GM12878 (cell line): ENCODE measurements around the gene TMEM150B. TPM values are rescaled to one million over a fixed set of nuclear protein-coding genes. Genes with fewer than 3 reads are reported as not detected.

ENCODE experiments used
- ATAC-seq: fragments of 200-7000 bp; cut with Tn5 transposase; 3 replicates; pipeline ENCODE4 v1.9.1; 2020; ENCODE audit warnings: mild to moderate bottlenecking, moderate library complexity
- BruUV-seq: library from RNA; stranded (reverse); fragments of 400-500 nt; replicated peaks from 2 replicates; lab custom pipeline; 2021; lab: Mats Ljungman, UMichigan
- CTCF ChIA-PET: fragments of 300-600 bp; sonication (Branson Sonifier 250); formaldehyde crosslinking; extraction: SDS; loops from one replicate; lab custom pipeline; 2021; ENCODE audit warnings: inconsistent platforms; lab: Yijun Ruan, JAX
- POLR2A ChIA-PET: fragments of 350-600 bp; formaldehyde crosslinking; extraction: SDS; loops from one replicate; lab custom pipeline; 2021; ENCODE audit warnings: inconsistent platforms; lab: Charles Lee
- RAD21 ChIA-PET: fragments of 300-600 bp; sonication (Branson Sonifier 250); formaldehyde crosslinking; loops from one replicate; lab custom pipeline; 2023; ENCODE audit warnings: antibody characterized with exemption; ENCODE audit not compliant: unreplicated experiment; lab: Charles Lee
- SMC1A ChIA-PET: fragments of 300-600 bp; sonication (Branson Sonifier 250); formaldehyde crosslinking; loops from one replicate; lab custom pipeline; 2023; ENCODE audit not compliant: unreplicated experiment, uncharacterized antibody; lab: Charles Lee
- DNase-seq: peaks from one replicate; pipeline ENCODE4 v3.0.0-alpha.2; 2011; ENCODE audit warnings: low read depth, low spot score
- FAIRE-seq: peaks from 3 replicates; lab custom pipeline; 2011; peaks lifted over from hg19 to GRCh38; lab: Jason Lieb, UNC
- H2AFZ ChIP-seq: 2 replicates; pipeline ENCODE4 v1.6.0; 2011; ENCODE audit warnings: low read depth, low read length, control low read depth; ENCODE audit not compliant: control insufficient read depth
- H3K27ac ChIP-seq: 2 replicates; pipeline ENCODE4 v1.5.1; 2011; ENCODE audit warnings: control low read depth; ENCODE audit not compliant: control insufficient read depth, insufficient read depth
- H3K27me3 ChIP-seq, 2 experiments: replicated peaks in 1 of 2; 2 replicates each; pipeline versions ENCODE4 v1.6.0 to v1.6.1; 2011; ENCODE audit warnings: low read length in 1 of 2; ENCODE audit not compliant: control insufficient read depth in 2 of 2, insufficient read depth in 2 of 2
- H3K36me3 ChIP-seq, 2 experiments: 2 replicates each; pipeline ENCODE4 v1.5.1; 2011; ENCODE audit warnings: low read length in 1 of 2; ENCODE audit not compliant: control insufficient read depth in 2 of 2, insufficient read depth in 2 of 2
- H3K4me1 ChIP-seq: 2 replicates; pipeline ENCODE4 v1.6.1; 2011; ENCODE audit warnings: mild to moderate bottlenecking, low read length, moderate library complexity, mixed read lengths; ENCODE audit not compliant: control insufficient read depth, insufficient read depth
- H3K4me2 ChIP-seq: 2 replicates; pipeline ENCODE4 v1.6.0; 2011; ENCODE audit warnings: control low read depth; ENCODE audit not compliant: control insufficient read depth, insufficient read depth
- H3K4me3 ChIP-seq: fragments of 200-600 bp; sonication (generic); 2 replicates; pipeline ENCODE4 v1.5.1; 2016
- H3K79me2 ChIP-seq: 2 replicates; pipeline ENCODE4 v1.6.0; 2011; ENCODE audit warnings: low read length; ENCODE audit not compliant: control insufficient read depth, insufficient read depth
- H3K9ac ChIP-seq: 2 replicates; pipeline ENCODE4 v1.8.0; 2011; ENCODE audit warnings: low read length, control low read depth, mixed read lengths; ENCODE audit not compliant: control insufficient read depth, insufficient read depth
- H3K9me3 ChIP-seq: replicated peaks from 3 replicates; pipeline ENCODE4 v1.5.1; 2011; ENCODE audit warnings: mild to moderate bottlenecking, low read length; ENCODE audit not compliant: control insufficient read depth, insufficient read depth
- H4K20me1 ChIP-seq: 2 replicates; pipeline ENCODE4 v1.6.0; 2011; ENCODE audit not compliant: control insufficient read depth, insufficient read depth
- ATF7 ChIP-seq: fragments of 450-650 bp; IDR thresholded peaks from 2 replicates; pipeline ENCODE4 v1.6.1; 2016; ENCODE audit warnings: low read depth, mild to moderate bottlenecking
- CBX3 ChIP-seq: fragments of 200-600 bp; sonication (generic); IDR thresholded peaks from 2 replicates; pipeline ENCODE4 v1.6.1; 2016; ENCODE audit warnings: low read depth, borderline replicate concordance
- HSF1 ChIP-seq: fragments of 150-350 bp; IDR thresholded peaks from 2 replicates; pipeline ENCODE4 v1.6.1; 2014; ENCODE audit warnings: mild to moderate bottlenecking, low read depth, low read length
- MEF2A ChIP-seq: IDR thresholded peaks from 2 replicates; pipeline ENCODE4 v1.6.1; 2011; ENCODE audit warnings: low read depth, mild to moderate bottlenecking, low read length, moderate library complexity; ENCODE audit not compliant: insufficient read depth
- POLR2A ChIP-seq: IDR thresholded peaks from 2 replicates; pipeline ENCODE4 v1.6.1; 2011; ENCODE audit warnings: low read depth, mild to moderate bottlenecking, low read length
- SMAD5 ChIP-seq: IDR thresholded peaks from 2 replicates; pipeline ENCODE4 v1.6.1; 2016; ENCODE audit warnings: antibody characterized with exemption, low read depth
- SUPT20H ChIP-seq: IDR thresholded peaks from 2 replicates; pipeline ENCODE4 v1.6.1; 2011; ENCODE audit warnings: low read depth, mild to moderate bottlenecking, low read length, moderate library complexity, borderline replicate concordance; ENCODE audit not compliant: control insufficient read depth
- ZNF24 ChIP-seq: fragments of 450-650 bp; IDR thresholded peaks from 2 replicates; pipeline ENCODE4 v1.6.1; 2017; ENCODE audit warnings: antibody characterized with exemption, mild to moderate bottlenecking
- WGBS: methylation state at CpG from one replicate; pipeline ENCODE4 v1.1.6; 2016; ENCODE audit warnings: low lambda C conversion rate; ENCODE audit not compliant: insufficient replicate concordance, insufficient coverage; ENCODE audit errors: missing lambda C conversion rate; 5-methylcytosine and 5-hydroxymethylcytosine counted together
- in situ Hi-C: fragments of 300-500 bp; cut with MboI; formaldehyde crosslinking; loops from 9 replicates; pipeline ENCODE4 v1.14.3; 2018; ENCODE audit warnings: mixed read lengths
- intact Hi-C: fragments of 100-400 bp; cut with micrococcal nuclease; formaldehyde crosslinking; loops from one replicate; pipeline ENCODE4 v1.14.2; 2022; ENCODE audit not compliant: unreplicated experiment
- polyA plus RNA-seq, 11 experiments: library from polyadenylated mRNA; depleted of rRNA in 4 of 11; unstranded in 6 of 11; stranded (reverse) in 5 of 11; fragments of >200 nt; fragmentation: Nextera tagmentation in 4 of 11; fragmentation: Illumina TruSeq in 1 of 11; extraction: Ambion mirVana in 4 of 11; extraction: Trizol in 1 of 11; gene quantifications; 1 replicate in 1 of 11; 2 replicates in 10 of 11; pipeline versions ENCODE4 v1.2.1 to v1.2.3, GENCODE V29; 2011 to 2016; ENCODE audit warnings: inconsistent platforms in 2 of 11, missing spikeins in 2 of 11, low read depth in 1 of 11
- total RNA-seq, 4 experiments: library from RNA; depleted of rRNA in 3 of 4; stranded (reverse); fragments of >200 nt in 3 of 4; fragmentation: Illumina TruSeq in 1 of 4; extraction: Trizol in 1 of 4; gene quantifications; 2 replicates each; pipeline versions ENCODE4 v1.2.1 to v1.2.3, GENCODE V29; 2013 to 2021

Gene TMEM150B
- total and polyA plus RNA-seq, 10 of the 15 experiments (the other 5 are each of a cell fraction or from before 2014, with no cell fraction given), result 0.09 to 0.23 (median 0.18) TPM; not detected in 6

DNA sequence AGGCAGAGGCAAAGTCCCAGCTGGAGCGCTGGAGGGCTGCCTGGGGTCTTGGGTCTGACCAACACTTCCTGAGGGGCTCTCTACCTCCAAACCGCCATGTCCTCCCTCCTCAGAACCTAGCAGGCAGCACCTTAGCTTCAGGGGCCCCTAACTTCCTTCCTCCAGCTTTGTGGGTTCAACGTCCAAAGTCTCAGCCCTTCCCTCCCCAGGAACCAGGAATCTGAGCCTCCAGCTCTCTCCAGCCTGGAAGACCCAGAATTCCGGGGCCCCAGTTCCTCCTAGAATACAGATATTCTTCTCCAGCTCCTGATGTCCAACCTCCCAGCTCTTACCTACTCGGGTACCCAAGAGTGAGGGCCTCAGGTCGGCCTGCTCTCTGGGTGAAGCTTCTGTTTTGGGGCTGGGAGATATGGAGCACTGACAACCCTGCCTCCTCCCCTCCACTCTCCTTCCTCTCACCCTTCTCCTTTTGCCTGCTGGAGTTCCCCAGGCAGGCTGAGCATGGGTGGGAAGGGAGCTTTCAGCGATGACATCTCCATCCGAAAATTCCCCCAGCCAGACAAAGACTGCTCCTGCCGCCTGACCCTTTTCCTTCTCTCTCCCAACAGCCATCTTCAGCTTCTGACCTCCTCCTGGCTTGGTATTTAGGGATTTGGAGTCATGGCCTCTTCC is 3.5 kb downstream of the TMEM150B start:
- no peak for DNase-seq
- Histone ChIP-seq H3K9ac (no peak overlapping the region), H3K4me2 (no peak overlapping the region), H2AFZ (no peak overlapping the region), H3K27me3 (no peaks in the 10 kb centered on the region)
- intact Hi-C loops (no loop called here), in situ Hi-C loops (no loop called here)
- ATAC-seq, result no peak
- no TSS peak for BruUV-seq
- ChIA-PET POLR2A (interaction anchor here (1.1 kb wide), 1 partner anchor 17 kb away, joined by 3 read pairs; no protein-coding TSS in a partner anchor), CTCF (interaction anchor here (0.7 to 2.7 kb wide), 4 partner anchors 18 to 181 kb away, joined by 3 to 13 read pairs (median 5); partner anchors contain the start of gene KMT5C)
- TF ChIP-seq MEF2A (no peak), SMAD5 (no peak), SUPT20H (no peak), CBX3 (no peak), POLR2A (no peak), ATF7 (no peak), ZNF24 (no peak), HSF1 (no peak)
- TF ChIP-seq, all 136 proteins: peak for 0
- SMC1A ChIA-PET, result interaction anchor here (1.2 kb wide), 1 partner anchor 20 kb away, joined by 5 read pairs; no protein-coding TSS in a partner anchor
- H3K4me3 ChIP-seq, result no peak overlapping the region
- H3K36me3 ChIP-seq, result no peaks in the 10 kb centered on the region
- no peak overlapping the region for H3K27ac ChIP-seq
- H3K9me3 ChIP-seq, result no peaks in the 10 kb centered on the region
- H3K4me1 ChIP-seq, result no peaks in the 10 kb centered on the region
- FAIRE-seq, result no peak
- H3K79me2 ChIP-seq, result no peaks in the 10 kb centered on the region
- RAD21 ChIA-PET, result interaction anchor here (1.2 kb wide), 1 partner anchor 20 kb away, joined by 4 read pairs; no protein-coding TSS in a partner anchor
- H4K20me1 ChIP-seq, result no peaks in the 10 kb centered on the region
- WGBS, result 1% methylated on average over 9 of the region's 9 CpGs
